ENCODE measurements around the gene SLC22A17.

- TF ChIP-seq, protein P1, sequence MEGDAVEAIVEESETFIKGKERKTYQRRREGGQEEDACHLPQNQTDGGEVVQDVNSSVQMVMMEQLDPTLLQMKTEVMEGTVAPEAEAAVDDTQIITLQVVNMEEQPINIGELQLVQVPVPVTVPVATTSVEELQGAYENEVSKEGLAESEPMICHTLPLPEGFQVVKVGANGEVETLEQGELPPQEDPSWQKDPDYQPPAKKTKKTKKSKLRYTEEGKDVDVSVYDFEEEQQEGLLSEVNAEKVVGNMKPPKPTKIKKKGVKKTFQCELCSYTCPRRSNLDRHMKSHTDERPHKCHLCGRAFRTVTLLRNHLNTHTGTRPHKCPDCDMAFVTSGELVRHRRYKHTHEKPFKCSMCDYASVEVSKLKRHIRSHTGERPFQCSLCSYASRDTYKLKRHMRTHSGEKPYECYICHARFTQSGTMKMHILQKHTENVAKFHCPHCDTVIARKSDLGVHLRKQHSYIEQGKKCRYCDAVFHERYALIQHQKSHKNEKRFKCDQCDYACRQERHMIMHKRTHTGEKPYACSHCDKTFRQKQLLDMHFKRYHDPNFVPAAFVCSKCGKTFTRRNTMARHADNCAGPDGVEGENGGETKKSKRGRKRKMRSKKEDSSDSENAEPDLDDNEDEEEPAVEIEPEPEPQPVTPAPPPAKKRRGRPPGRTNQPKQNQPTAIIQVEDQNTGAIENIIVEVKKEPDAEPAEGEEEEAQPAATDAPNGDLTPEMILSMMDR (IDR thresholded peaks at IDR 0.05 in 2 of 3, conservative IDR thresholded peaks at IDR 0.05 in 1 of 3; ENCODE audit: insufficient read depth in 2 of 3, low read depth in 1 of 3, low read length in 3 of 3) = no peak
- no peak for TF ChIP-seq NCOA2 (IDR thresholded peaks at IDR 0.05; ENCODE audit: partially characterized antibody in 2 of 2)
- no peak for TF ChIP-seq SFPQ (IDR thresholded peaks at IDR 0.05; ENCODE audit: low read depth, low read length)
- no peak for TF ChIP-seq ZNF347 (CRISPR knock-in tag; IDR thresholded peaks at IDR 0.05; ENCODE audit: low read depth)
- no peak for TF ChIP-seq PTTG1 (tag; IDR thresholded peaks at IDR 0.05; ENCODE audit: low read depth)
- no peak for TF ChIP-seq ZNF316 (IDR thresholded peaks at IDR 0.05)
- TF ChIP-seq CCAR2 (IDR thresholded peaks at IDR 0.05; ENCODE audit: low read depth, low read length) = no peak
Observed at GRCh38 chr14:23365036-23365731, 12.5 kb upstream of the SLC22A17 start, which contains the start of gene EFS.
